GM23338 (cell line): ENCODE data around the gene EPHA6.

ENCODE experiments used
- CREB1 ChIP-seq: fragments of 250-450 bp; sonication (Bioruptor Pico); IDR thresholded peaks from 2 replicates; pipeline ENCODE4 v1.5.0; 2020; ENCODE audit warnings: low read depth, mild to moderate bottlenecking, moderate library complexity
- EZH2 ChIP-seq: fragments of 200-600 bp; sonication (generic); IDR thresholded peaks from one replicate; pipeline ENCODE4 v1.8.0; 2017; ENCODE audit warnings: antibody characterized with exemption, mild to moderate bottlenecking, low read depth; ENCODE audit not compliant: unreplicated experiment
- EZH2phosphoT487 ChIP-seq: fragments of 200-600 bp; sonication (generic); IDR thresholded peaks from one replicate; pipeline ENCODE4 v1.8.1; 2018; ENCODE audit warnings: antibody characterized with exemption; ENCODE audit not compliant: unreplicated experiment
- JUNB ChIP-seq: IDR thresholded peaks from one replicate; pipeline ENCODE4 v1.6.1; 2016; ENCODE audit warnings: antibody characterized with exemption; ENCODE audit not compliant: unreplicated experiment
- NANOG ChIP-seq: IDR thresholded peaks from 2 replicates; pipeline ENCODE4 v1.6.1; 2016; ENCODE audit warnings: antibody characterized with exemption, borderline replicate concordance
- POLR2AphosphoS5 ChIP-seq: IDR thresholded peaks from 2 replicates; pipeline ENCODE4 v1.6.1; 2016; ENCODE audit warnings: antibody characterized with exemption, low read depth
- STAT1 ChIP-seq: IDR thresholded peaks from one replicate; pipeline ENCODE4 v1.6.1; 2016; ENCODE audit warnings: antibody characterized with exemption; ENCODE audit not compliant: unreplicated experiment
- ZNF114 ChIP-seq: fragments of 250-450 bp; sonication (Bioruptor Pico); IDR thresholded peaks from 2 replicates; pipeline ENCODE4 v1.5.0; 2020; ENCODE audit warnings: mild to moderate bottlenecking, moderate library complexity
- ZNF331 ChIP-seq: fragments of 250-450 bp; sonication (Bioruptor Pico); IDR thresholded peaks from 2 replicates; pipeline ENCODE4 v1.5.0; 2020; ENCODE audit warnings: low read depth, mild to moderate bottlenecking, moderate library complexity
- TF ChIP-seq, protein P1 (sequence below), 2 experiments: fragments of 200-600 bp in 1 of 2; sonication (generic) in 1 of 2; conservative IDR thresholded peaks; 2 replicates each; pipeline versions ENCODE4 v1.5.1 to v1.6.1; 2016 to 2017; ENCODE audit warnings: antibody characterized with exemption in 2 of 2, low read depth in 2 of 2, mild to moderate bottlenecking in 2 of 2, moderate library complexity in 1 of 2
- TF ChIP-seq, protein P2 (sequence below): IDR thresholded peaks from one replicate; pipeline ENCODE4 v1.6.1; 2018; ENCODE audit warnings: antibody characterized with exemption; ENCODE audit not compliant: unreplicated experiment
- TF ChIP-seq, protein P3 (sequence below): IDR thresholded peaks from 2 replicates; pipeline ENCODE4 v1.6.1; 2016; ENCODE audit warnings: antibody characterized with exemption
- TF ChIP-seq, protein P4 (sequence below): fragments of 250-450 bp; sonication (Bioruptor Pico); IDR thresholded peaks from 2 replicates; pipeline ENCODE4 v1.5.0; 2020; ENCODE audit warnings: mild to moderate bottlenecking, moderate library complexity

DNA sequence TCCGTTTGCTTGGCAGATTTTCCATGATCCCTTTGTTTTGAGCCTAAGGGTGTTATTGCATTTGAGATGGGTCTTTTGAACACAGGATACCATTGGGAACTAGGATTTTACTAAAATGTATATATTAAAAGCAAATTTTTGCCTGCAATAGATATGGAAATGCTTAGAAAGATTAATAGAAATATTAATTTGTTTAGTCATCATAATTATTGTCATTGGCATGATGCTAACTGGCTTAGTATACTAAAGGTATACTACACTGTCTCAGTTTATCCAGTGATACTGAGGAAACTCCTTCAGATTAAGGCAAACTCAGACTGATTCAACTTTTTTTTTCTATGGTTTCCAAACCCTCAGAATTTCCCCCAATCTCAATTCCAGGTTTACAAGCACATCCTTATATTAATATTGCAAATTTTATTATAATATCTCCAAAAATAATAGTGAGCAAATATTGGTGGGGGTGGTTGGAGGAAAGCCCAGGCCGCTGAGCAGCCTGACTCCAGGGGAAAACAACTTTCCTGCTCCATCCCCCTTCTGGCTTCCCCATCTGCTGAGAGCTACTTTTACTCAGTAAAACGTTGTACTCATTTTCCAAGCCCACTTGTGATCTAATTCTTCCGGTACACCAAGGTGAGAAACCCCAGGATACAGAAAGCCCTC is 291.7 kb downstream of the EPHA6 start:
- TF ChIP-seq, protein P1, sequence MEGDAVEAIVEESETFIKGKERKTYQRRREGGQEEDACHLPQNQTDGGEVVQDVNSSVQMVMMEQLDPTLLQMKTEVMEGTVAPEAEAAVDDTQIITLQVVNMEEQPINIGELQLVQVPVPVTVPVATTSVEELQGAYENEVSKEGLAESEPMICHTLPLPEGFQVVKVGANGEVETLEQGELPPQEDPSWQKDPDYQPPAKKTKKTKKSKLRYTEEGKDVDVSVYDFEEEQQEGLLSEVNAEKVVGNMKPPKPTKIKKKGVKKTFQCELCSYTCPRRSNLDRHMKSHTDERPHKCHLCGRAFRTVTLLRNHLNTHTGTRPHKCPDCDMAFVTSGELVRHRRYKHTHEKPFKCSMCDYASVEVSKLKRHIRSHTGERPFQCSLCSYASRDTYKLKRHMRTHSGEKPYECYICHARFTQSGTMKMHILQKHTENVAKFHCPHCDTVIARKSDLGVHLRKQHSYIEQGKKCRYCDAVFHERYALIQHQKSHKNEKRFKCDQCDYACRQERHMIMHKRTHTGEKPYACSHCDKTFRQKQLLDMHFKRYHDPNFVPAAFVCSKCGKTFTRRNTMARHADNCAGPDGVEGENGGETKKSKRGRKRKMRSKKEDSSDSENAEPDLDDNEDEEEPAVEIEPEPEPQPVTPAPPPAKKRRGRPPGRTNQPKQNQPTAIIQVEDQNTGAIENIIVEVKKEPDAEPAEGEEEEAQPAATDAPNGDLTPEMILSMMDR (conservative IDR thresholded peaks at IDR 0.05; ENCODE audit: low read depth in 2 of 2), result no peak
- TF ChIP-seq EZH2, result no peak
- TF ChIP-seq EZH2phosphoT487, result no peak
- no peak for TF ChIP-seq ZNF331
- TF ChIP-seq POLR2AphosphoS5, result no peak
- TF ChIP-seq, protein P2, sequence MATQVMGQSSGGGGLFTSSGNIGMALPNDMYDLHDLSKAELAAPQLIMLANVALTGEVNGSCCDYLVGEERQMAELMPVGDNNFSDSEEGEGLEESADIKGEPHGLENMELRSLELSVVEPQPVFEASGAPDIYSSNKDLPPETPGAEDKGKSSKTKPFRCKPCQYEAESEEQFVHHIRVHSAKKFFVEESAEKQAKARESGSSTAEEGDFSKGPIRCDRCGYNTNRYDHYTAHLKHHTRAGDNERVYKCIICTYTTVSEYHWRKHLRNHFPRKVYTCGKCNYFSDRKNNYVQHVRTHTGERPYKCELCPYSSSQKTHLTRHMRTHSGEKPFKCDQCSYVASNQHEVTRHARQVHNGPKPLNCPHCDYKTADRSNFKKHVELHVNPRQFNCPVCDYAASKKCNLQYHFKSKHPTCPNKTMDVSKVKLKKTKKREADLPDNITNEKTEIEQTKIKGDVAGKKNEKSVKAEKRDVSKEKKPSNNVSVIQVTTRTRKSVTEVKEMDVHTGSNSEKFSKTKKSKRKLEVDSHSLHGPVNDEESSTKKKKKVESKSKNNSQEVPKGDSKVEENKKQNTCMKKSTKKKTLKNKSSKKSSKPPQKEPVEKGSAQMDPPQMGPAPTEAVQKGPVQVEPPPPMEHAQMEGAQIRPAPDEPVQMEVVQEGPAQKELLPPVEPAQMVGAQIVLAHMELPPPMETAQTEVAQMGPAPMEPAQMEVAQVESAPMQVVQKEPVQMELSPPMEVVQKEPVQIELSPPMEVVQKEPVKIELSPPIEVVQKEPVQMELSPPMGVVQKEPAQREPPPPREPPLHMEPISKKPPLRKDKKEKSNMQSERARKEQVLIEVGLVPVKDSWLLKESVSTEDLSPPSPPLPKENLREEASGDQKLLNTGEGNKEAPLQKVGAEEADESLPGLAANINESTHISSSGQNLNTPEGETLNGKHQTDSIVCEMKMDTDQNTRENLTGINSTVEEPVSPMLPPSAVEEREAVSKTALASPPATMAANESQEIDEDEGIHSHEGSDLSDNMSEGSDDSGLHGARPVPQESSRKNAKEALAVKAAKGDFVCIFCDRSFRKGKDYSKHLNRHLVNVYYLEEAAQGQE, result no peak
- TF ChIP-seq CREB1 (CRISPR knock-in tag), result no peak
- no peak for TF ChIP-seq ZNF114 (CRISPR knock-in tag)
- TF ChIP-seq, protein P3, sequence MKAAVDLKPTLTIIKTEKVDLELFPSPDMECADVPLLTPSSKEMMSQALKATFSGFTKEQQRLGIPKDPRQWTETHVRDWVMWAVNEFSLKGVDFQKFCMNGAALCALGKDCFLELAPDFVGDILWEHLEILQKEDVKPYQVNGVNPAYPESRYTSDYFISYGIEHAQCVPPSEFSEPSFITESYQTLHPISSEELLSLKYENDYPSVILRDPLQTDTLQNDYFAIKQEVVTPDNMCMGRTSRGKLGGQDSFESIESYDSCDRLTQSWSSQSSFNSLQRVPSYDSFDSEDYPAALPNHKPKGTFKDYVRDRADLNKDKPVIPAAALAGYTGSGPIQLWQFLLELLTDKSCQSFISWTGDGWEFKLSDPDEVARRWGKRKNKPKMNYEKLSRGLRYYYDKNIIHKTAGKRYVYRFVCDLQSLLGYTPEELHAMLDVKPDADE, result no peak
- TF ChIP-seq NANOG, result no peak
- TF ChIP-seq, protein P4, sequence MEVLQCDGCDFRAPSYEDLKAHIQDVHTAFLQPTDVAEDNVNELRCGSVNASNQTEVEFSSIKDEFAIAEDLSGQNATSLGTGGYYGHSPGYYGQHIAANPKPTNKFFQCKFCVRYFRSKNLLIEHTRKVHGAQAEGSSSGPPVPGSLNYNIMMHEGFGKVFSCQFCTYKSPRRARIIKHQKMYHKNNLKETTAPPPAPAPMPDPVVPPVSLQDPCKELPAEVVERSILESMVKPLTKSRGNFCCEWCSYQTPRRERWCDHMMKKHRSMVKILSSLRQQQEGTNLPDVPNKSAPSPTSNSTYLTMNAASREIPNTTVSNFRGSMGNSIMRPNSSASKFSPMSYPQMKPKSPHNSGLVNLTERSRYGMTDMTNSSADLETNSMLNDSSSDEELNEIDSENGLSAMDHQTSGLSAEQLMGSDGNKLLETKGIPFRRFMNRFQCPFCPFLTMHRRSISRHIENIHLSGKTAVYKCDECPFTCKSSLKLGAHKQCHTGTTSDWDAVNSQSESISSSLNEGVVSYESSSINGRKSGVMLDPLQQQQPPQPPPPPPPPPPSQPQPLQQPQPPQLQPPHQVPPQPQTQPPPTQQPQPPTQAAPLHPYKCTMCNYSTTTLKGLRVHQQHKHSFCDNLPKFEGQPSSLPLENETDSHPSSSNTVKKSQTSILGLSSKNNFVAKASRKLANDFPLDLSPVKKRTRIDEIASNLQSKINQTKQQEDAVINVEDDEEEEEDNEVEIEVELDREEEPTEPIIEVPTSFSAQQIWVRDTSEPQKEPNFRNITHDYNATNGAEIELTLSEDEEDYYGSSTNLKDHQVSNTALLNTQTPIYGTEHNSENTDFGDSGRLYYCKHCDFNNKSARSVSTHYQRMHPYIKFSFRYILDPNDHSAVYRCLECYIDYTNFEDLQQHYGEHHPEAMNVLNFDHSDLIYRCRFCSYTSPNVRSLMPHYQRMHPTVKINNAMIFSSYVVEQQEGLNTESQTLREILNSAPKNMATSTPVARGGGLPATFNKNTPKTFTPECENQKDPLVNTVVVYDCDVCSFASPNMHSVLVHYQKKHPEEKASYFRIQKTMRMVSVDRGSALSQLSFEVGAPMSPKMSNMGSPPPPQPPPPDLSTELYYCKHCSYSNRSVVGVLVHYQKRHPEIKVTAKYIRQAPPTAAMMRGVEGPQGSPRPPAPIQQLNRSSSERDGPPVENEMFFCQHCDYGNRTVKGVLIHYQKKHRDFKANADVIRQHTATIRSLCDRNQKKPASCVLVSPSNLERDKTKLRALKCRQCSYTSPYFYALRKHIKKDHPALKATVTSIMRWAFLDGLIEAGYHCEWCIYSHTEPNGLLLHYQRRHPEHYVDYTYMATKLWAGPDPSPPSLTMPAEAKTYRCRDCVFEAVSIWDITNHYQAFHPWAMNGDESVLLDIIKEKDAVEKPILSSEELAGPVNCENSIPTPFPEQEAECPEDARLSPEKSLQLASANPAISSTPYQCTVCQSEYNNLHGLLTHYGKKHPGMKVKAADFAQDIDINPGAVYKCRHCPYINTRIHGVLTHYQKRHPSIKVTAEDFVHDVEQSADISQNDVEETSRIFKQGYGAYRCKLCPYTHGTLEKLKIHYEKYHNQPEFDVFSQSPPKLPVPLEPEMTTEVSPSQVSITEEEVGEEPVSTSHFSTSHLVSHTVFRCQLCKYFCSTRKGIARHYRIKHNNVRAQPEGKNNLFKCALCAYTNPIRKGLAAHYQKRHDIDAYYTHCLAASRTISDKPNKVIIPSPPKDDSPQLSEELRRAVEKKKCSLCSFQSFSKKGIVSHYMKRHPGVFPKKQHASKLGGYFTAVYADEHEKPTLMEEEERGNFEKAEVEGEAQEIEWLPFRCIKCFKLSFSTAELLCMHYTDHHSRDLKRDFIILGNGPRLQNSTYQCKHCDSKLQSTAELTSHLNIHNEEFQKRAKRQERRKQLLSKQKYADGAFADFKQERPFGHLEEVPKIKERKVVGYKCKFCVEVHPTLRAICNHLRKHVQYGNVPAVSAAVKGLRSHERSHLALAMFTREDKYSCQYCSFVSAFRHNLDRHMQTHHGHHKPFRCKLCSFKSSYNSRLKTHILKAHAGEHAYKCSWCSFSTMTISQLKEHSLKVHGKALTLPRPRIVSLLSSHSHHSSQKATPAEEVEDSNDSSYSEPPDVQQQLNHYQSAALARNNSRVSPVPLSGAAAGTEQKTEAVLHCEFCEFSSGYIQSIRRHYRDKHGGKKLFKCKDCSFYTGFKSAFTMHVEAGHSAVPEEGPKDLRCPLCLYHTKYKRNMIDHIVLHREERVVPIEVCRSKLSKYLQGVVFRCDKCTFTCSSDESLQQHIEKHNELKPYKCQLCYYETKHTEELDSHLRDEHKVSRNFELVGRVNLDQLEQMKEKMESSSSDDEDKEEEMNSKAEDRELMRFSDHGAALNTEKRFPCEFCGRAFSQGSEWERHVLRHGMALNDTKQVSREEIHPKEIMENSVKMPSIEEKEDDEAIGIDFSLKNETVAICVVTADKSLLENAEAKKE (CRISPR knock-in tag), result no peak
- TF ChIP-seq JUNB, result no peak
- no peak for TF ChIP-seq STAT1
